Left hindlimb (tissue), 1 donor: ENCODE results near the gene PHF21B.

ENCODE experiments used
- DNase-seq: peaks from one replicate; pipeline ENCODE4 v3.0.0-alpha.2; 2018

The PHF21B gene

GRCh38 chr22:44955102-44955501 is 54.7 kb downstream of the PHF21B start:
- no peak for DNase-seq

GRCh38 chr22:44954149-44954548 is 55.7 kb downstream of the PHF21B start:
- DNase-seq, result no peak

- no peak for DNase-seq
These were observed 56.7 kb downstream of the PHF21B start for GRCh38 chr22:44952863-44953746.

- DNase-seq, result no peak
These were observed 58.3 kb downstream of the PHF21B start for GRCh38 chr22:44951510-44951816.

GRCh38 chr22:44950806-44951509 is 58.8 kb downstream of the PHF21B start:
- DNase-seq, result no peak

GRCh38 chr22:44947846-44948245 is 62.0 kb downstream of the PHF21B start:
- DNase-seq, result no peak

- no peak for DNase-seq
These were observed 62.8 kb downstream of the PHF21B start for GRCh38 chr22:44947049-44947448.

GRCh38 chr22:44944883-44945601 is 64.8 kb downstream of the PHF21B start:
- no peak for DNase-seq

- no peak for DNase-seq
These were observed 66.0 kb downstream of the PHF21B start for GRCh38 chr22:44943701-44944324.

- no peak for DNase-seq
These were observed 66.7 kb downstream of the PHF21B start for GRCh38 chr22:44942979-44943700.

- DNase-seq, result no peak
These were observed 67.7 kb downstream of the PHF21B start for GRCh38 chr22:44942056-44942455.

- no peak for DNase-seq
These were observed 68.6 kb downstream of the PHF21B start for GRCh38 chr22:44941207-44941606.

GRCh38 chr22:44940130-44940529 is 69.7 kb downstream of the PHF21B start:
- DNase-seq, result no peak

- no peak for DNase-seq
These were observed 70.4 kb downstream of the PHF21B start for GRCh38 chr22:44939451-44939850.

- DNase-seq, result no peak
These were observed 70.9 kb downstream of the PHF21B start for GRCh38 chr22:44938886-44939285.

GRCh38 chr22:44937216-44937615 is 72.6 kb downstream of the PHF21B start:
- no peak for DNase-seq

GRCh38 chr22:44936201-44936600 is 73.6 kb downstream of the PHF21B start:
- no peak for DNase-seq

GRCh38 chr22:44935724-44936123 is 74.1 kb downstream of the PHF21B start:
- DNase-seq, result no peak

GRCh38 chr22:44934454-44934735 is 75.4 kb downstream of the PHF21B start:
- no peak for DNase-seq

GRCh38 chr22:44933666-44934453 is 75.9 kb downstream of the PHF21B start:
- DNase-seq, result no peak

- DNase-seq, result no peak
These were observed 77.3 kb downstream of the PHF21B start for GRCh38 chr22:44932493-44932892.

- no peak for DNase-seq
These were observed 78.0 kb downstream of the PHF21B start for GRCh38 chr22:44931766-44932165.
